SK-N-SH (cell line): ENCODE data around the gene MSANTD3. TPM values are rescaled to one million over a fixed set of nuclear protein-coding genes. Genes with fewer than 3 reads are reported as not detected.

Experiments used
- CTCF ChIA-PET: fragments of 300-600, 350-600 bp; formaldehyde crosslinking; extraction: SDS; loops from one replicate; lab custom pipeline; 2021; lab: Yijun Ruan, JAX
- POLR2A ChIA-PET: fragments of 350-600 bp; sonication (Branson Sonifier 250); formaldehyde crosslinking; extraction: SDS; loops from one replicate; lab custom pipeline; 2020; ENCODE audit warnings: antibody characterized with exemption, inconsistent platforms; lab: Yijun Ruan, JAX
- DNase-seq: peaks from one replicate; pipeline ENCODE4 v3.0.0; 2012
- H2AFZ ChIP-seq: fragments of 200-600 bp; sonication (generic); 2 replicates; pipeline ENCODE4 v1.8.1; 2016; ENCODE audit warnings: antibody characterized with exemption, mild to moderate bottlenecking, low read depth
- H3F3A ChIP-seq: fragments of 200-600 bp; sonication (generic); replicated peaks from 2 replicates; pipeline ENCODE3; 2016; ENCODE audit warnings: antibody characterized with exemption, mild to moderate bottlenecking; ENCODE audit not compliant: insufficient read depth
- H3K27ac ChIP-seq, 2 experiments: fragments of 200-500 bp in 1 of 2; fragments of 200-600 bp in 1 of 2; sonication (Bioruptor generic) in 1 of 2; sonication (generic), shearing (Covaris generic) in 1 of 2; 2 replicates each; pipeline versions ENCODE4 v1.5.1 to v1.6.1; 2014 to 2016; ENCODE audit warnings: low read depth in 2 of 2, inconsistent platforms in 1 of 2, low read length in 1 of 2, mild to moderate bottlenecking in 1 of 2, mixed read lengths in 1 of 2
- H3K27me3 ChIP-seq: fragments of 200-600 bp; sonication (generic), shearing (Covaris generic); 2 replicates; pipeline ENCODE4 v1.6.1; 2016; ENCODE audit warnings: mixed run types; ENCODE audit not compliant: insufficient read depth
- H3K36me3 ChIP-seq, 2 experiments: fragments of 200-500 bp in 1 of 2; fragments of 200-600 bp in 1 of 2; sonication (Bioruptor generic) in 1 of 2; sonication (generic) in 1 of 2; replicated peaks in 1 of 2; 2 replicates each; pipeline versions ENCODE3 to v1.5.1; 2014 to 2016; ENCODE audit warnings: low read length in 1 of 2, mild to moderate bottlenecking in 1 of 2; ENCODE audit not compliant: insufficient read depth in 2 of 2, control insufficient read depth in 1 of 2
- H3K4me1 ChIP-seq, 2 experiments: fragments of 200-500 bp in 1 of 2; fragments of 200-600 bp in 1 of 2; sonication (Bioruptor generic) in 1 of 2; sonication (generic), shearing (Covaris generic) in 1 of 2; 2 replicates each; pipeline versions ENCODE4 v1.5.1 to v1.6.1; 2014 to 2016; ENCODE audit warnings: low read depth in 1 of 2, low read length in 1 of 2, mixed run types in 1 of 2; ENCODE audit not compliant: insufficient read depth in 2 of 2, control insufficient read depth in 1 of 2
- H3K4me2 ChIP-seq: fragments of 200-600 bp; sonication (generic), shearing (Covaris generic); 2 replicates; pipeline ENCODE4 v1.6.1; 2017; ENCODE audit warnings: mixed run types
- H3K4me3 ChIP-seq, 2 experiments: fragments of 200-500 bp in 1 of 2; fragments of 200-600 bp in 1 of 2; sonication (Bioruptor generic) in 1 of 2; sonication (generic), shearing (Covaris generic) in 1 of 2; 2 replicates each; pipeline versions ENCODE4 v1.5.1 to v1.8.1; 2014 to 2016; ENCODE audit warnings: low read depth in 2 of 2, inconsistent platforms in 1 of 2, low read length in 1 of 2, mild to moderate bottlenecking in 1 of 2, mixed read lengths in 1 of 2, moderate library complexity in 1 of 2
- H3K79me2 ChIP-seq: fragments of 200-600 bp; sonication (generic); 2 replicates; pipeline ENCODE4 v1.8.1; 2017; ENCODE audit warnings: mild to moderate bottlenecking; ENCODE audit not compliant: insufficient read depth
- H3K9ac ChIP-seq: fragments of 200-600 bp; sonication (generic); 2 replicates; pipeline ENCODE4 v1.6.1; 2017; ENCODE audit warnings: mixed run types
- H3K9me2 ChIP-seq: fragments of 200-600 bp; sonication (generic); 2 replicates; pipeline ENCODE4 v1.6.1; 2017; ENCODE audit warnings: mixed run types
- H3K9me3 ChIP-seq: fragments of 200-600 bp; sonication (generic); 2 replicates; pipeline ENCODE4 v1.6.1; 2017; ENCODE audit warnings: mixed run types, mild to moderate bottlenecking, moderate library complexity
- H4K20me1 ChIP-seq: fragments of 200-600 bp; sonication (generic); 2 replicates; pipeline ENCODE4 v1.6.1; 2017; ENCODE audit warnings: mild to moderate bottlenecking, mixed run types; ENCODE audit not compliant: insufficient read depth
- CHD2 ChIP-seq: fragments of 150-350 bp; IDR thresholded peaks from 2 replicates; pipeline ENCODE4 v1.6.1; 2018; ENCODE audit warnings: low read length; ENCODE audit not compliant: partially characterized antibody
- CTCF ChIP-seq: fragments of 200-600 bp; sonication (generic); IDR thresholded peaks from 2 replicates; pipeline ENCODE4 v1.6.1; 2017; ENCODE audit warnings: antibody characterized with exemption, mild to moderate bottlenecking, moderate library complexity
- EZH2phosphoT487 ChIP-seq: fragments of 200-600 bp; sonication (generic); IDR thresholded peaks from 2 replicates; pipeline ENCODE4 v1.6.1; 2017; ENCODE audit warnings: low read depth, mixed run types, mild to moderate bottlenecking, antibody characterized with exemption, moderate library complexity, borderline replicate concordance
- FOXM1 ChIP-seq: IDR thresholded peaks from 2 replicates; pipeline ENCODE4 v1.4.0; 2012; ENCODE audit warnings: low read depth, mild to moderate bottlenecking
- IRF3 ChIP-seq: fragments of 150-350 bp; IDR thresholded peaks from 2 replicates; pipeline ENCODE4 v1.6.1; 2016; ENCODE audit warnings: mild to moderate bottlenecking, low read depth, low read length
- MAX ChIP-seq: IDR thresholded peaks from 2 replicates; pipeline ENCODE4 v1.4.0; 2012; ENCODE audit warnings: low read depth
- MEF2A ChIP-seq: IDR thresholded peaks from 2 replicates; pipeline ENCODE4 v1.4.0; 2012; ENCODE audit warnings: low read depth, borderline replicate concordance
- MXI1 ChIP-seq: IDR thresholded peaks from 2 replicates; pipeline ENCODE4 v1.6.1; 2012; ENCODE audit warnings: mild to moderate bottlenecking, low read depth, low read length, improper control_type of control experiment
- NFIC ChIP-seq: IDR thresholded peaks from 2 replicates; pipeline ENCODE4 v1.4.0; 2012; ENCODE audit warnings: borderline replicate concordance
- POLR2AphosphoS5 ChIP-seq: IDR thresholded peaks from 2 replicates; pipeline ENCODE4 v1.6.1; 2012; ENCODE audit warnings: low read depth, low read length
- RAD21 ChIP-seq: IDR thresholded peaks from 2 replicates; pipeline ENCODE4 v1.6.1; 2012; ENCODE audit warnings: mild to moderate bottlenecking, low read length
- RCOR1 ChIP-seq: fragments of 150-350 bp; IDR thresholded peaks from 2 replicates; pipeline ENCODE4 v1.6.1; 2017; ENCODE audit warnings: antibody characterized with exemption, low read length
- REST ChIP-seq: IDR thresholded peaks from 2 replicates; pipeline ENCODE4 v1.6.1; 2012; ENCODE audit warnings: mild to moderate bottlenecking, low read depth, low read length, moderate library complexity
- SIN3A ChIP-seq: IDR thresholded peaks from 2 replicates; pipeline ENCODE4 v1.6.1; 2012; ENCODE audit warnings: low read depth, mild to moderate bottlenecking, low read length, moderate library complexity, borderline replicate concordance
- SMC3 ChIP-seq: IDR thresholded peaks from 2 replicates; pipeline ENCODE4 v1.6.1; 2012; ENCODE audit warnings: low read depth, low read length, improper control_type of control experiment
- USF1 ChIP-seq: IDR thresholded peaks from 2 replicates; pipeline ENCODE4 v1.4.0; 2012; ENCODE audit warnings: low read depth, borderline replicate concordance
- USF2 ChIP-seq: fragments of 150-350 bp; IDR thresholded peaks from 2 replicates; pipeline ENCODE4 v1.6.1; 2017; ENCODE audit warnings: antibody characterized with exemption, low read length, low read depth, borderline replicate concordance
- ZBTB33 ChIP-seq: IDR thresholded peaks from 2 replicates; pipeline ENCODE4 v1.4.0; 2012; ENCODE audit warnings: low read depth, borderline replicate concordance
- WGBS: methylation state at CpG from one replicate; pipeline ENCODE4 v1.1.6; 2017; ENCODE audit warnings: low lambda C conversion rate; 5-methylcytosine and 5-hydroxymethylcytosine counted together
- polyA plus RNA-seq, 3 experiments: library from polyadenylated mRNA; depleted of rRNA; stranded (reverse); fragments of >200 nt; gene quantifications; 2 replicates each; pipeline ENCODE4 v1.2.3, GENCODE V29; 2012

Gene MSANTD3
- polyA plus RNA-seq, 1 of the 3 experiments (the other 2 are of a cell fraction), result 48.3 TPM

GRCh38 chr9:100449420-100449819 lies 22.5 kb downstream of the MSANTD3 start:
- Histone ChIP-seq H3K27me3 (no peaks in the 10 kb centered on the region), H3K4me3 (no peak overlapping the region), H3K79me2 (peaks cover 88% of the 10 kb centered on the region), H3K4me2 (no peak overlapping the region), H3K9me2 (no peaks in the 10 kb centered on the region), H3K27ac (no peak overlapping the region), H2AFZ (no peak overlapping the region), H4K20me1 (peaks cover 28% of the 10 kb centered on the region), H3F3A (peaks cover 10% of the 10 kb centered on the region), H3K4me1 (peaks cover 0 to under 1% of the 10 kb centered on the region in 2 experiments; a peak in 2 of 4 replicates), H3K36me3 (peaks cover 51 to 88% of the 10 kb centered on the region in 2 experiments), H3K9ac (no peak overlapping the region), H3K9me3 (0 out of 2 replicates have a peak, but pooled peaks cover 5% of the 10 kb centered on the region)
- TF ChIP-seq RCOR1 (no peak), NFIC (no peak), POLR2AphosphoS5 (no peak), USF2 (no peak), RAD21 (no peak), SIN3A (no peak), MAX (no peak), SMC3 (no peak), USF1 (no peak), IRF3 (no peak), CHD2 (no peak), CTCF (no peak), FOXM1 (no peak), MXI1 (no peak), ZBTB33 (no peak), REST (no peak), EZH2phosphoT487 (no peak), MEF2A (no peak)
- WGBS, result 95% methylated on average over 2 of the region's 2 CpGs
- no peak for DNase-seq
- CTCF ChIA-PET, result interaction anchor here (1.0 to 2.0 kb wide), 2 partner anchors 12 to 23 kb away, joined by 5 to 9 read pairs; partner anchors contain the start of gene TMEFF1
- POLR2A ChIA-PET, result no interaction called here
